Measurements from ENCODE around the gene LAGE3. TPM values are rescaled to one million over a fixed set of nuclear protein-coding genes. Genes with fewer than 3 reads are reported as not detected.

The LAGE3 gene
- total and polyA plus RNA-seq, 10 of the 15 experiments (the other 5 are each of a cell fraction or from before 2014, with no cell fraction given) = 5.3 to 63.7 (median 19.7) TPM

DNA sequence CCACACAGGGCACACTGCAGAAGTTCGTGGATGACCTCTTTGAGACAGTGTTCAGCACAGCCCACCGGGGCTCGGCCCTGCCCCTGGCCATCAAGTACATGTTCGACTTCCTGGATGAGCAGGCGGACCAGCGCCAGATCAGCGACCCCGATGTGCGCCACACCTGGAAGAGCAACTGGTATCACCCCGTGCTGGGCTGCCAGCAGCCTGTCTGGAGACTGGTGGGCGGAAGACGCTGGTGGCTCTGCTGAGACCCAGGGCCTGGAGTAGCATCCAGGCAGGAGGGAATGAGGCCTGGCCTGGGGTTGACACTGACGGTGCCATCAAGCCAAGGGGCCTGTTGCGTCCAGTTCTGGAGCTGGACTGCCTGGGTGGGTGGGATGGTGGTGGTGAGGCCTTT, 8.6 kb downstream of the LAGE3 start:
- in situ Hi-C loops (cut with MboI) (no loop called here), intact Hi-C loops (cut with micrococcal nuclease; ENCODE audit: unreplicated experiment) (no loop called here)
- POLR2A ChIA-PET = interaction anchor here (0.5 kb wide), 1 partner anchor 18 kb away, joined by 4 read pairs; no protein-coding TSS in a partner anchor
- H3K27me3 ChIP-seq (replicated peaks in 1 of 2; ENCODE audit: control insufficient read depth in 2 of 2, insufficient read depth in 2 of 2, low read length in 1 of 2) = no peaks in the 10 kb centered on the region
- DNase-seq (ENCODE audit: low read depth, low spot score) (no peak), ATAC-seq (no peak), FAIRE-seq (no peak)
- SMC1A ChIA-PET (ENCODE audit: uncharacterized antibody, unreplicated experiment) = no interaction called here
- BruUV-seq (replicated peaks) = no TSS peak
- no peak overlapping the region for H3K4me2 ChIP-seq (ENCODE audit: control insufficient read depth, insufficient read depth)
- H3K79me2 ChIP-seq (ENCODE audit: control insufficient read depth, insufficient read depth, low read length) = no peaks in the 10 kb centered on the region
- H3K9ac ChIP-seq (ENCODE audit: control insufficient read depth, insufficient read depth, low read length) = no peak overlapping the region
- no peaks in the 10 kb centered on the region for H3K4me1 ChIP-seq (ENCODE audit: control insufficient read depth, insufficient read depth, low read length)
- no peak overlapping the region for H3K4me3 ChIP-seq
- WGBS (ENCODE audit: insufficient coverage, insufficient replicate concordance, low lambda C conversion rate, missing lambda C conversion rate) = 78% methylated on average over 14 of the region's 14 CpGs
- H3K27ac ChIP-seq (ENCODE audit: control insufficient read depth, insufficient read depth) = no peak overlapping the region
- no peaks in the 10 kb centered on the region; the same call in 2 of the 3 replicates for H3K9me3 ChIP-seq (replicated peaks; ENCODE audit: control insufficient read depth, insufficient read depth, low read length)
- no peaks in the 10 kb centered on the region for H4K20me1 ChIP-seq (ENCODE audit: control insufficient read depth, insufficient read depth)
- TF ChIP-seq NFIC (IDR thresholded peaks at IDR 0.05; ENCODE audit: low read depth, low read length) = no peak
- no peak overlapping the region for H2AFZ ChIP-seq (ENCODE audit: control insufficient read depth, low read depth, low read length)
- peaks cover 0 to 2% of the 10 kb centered on the region in 2 experiments; a peak in 3 of 4 replicates for H3K36me3 ChIP-seq (ENCODE audit: control insufficient read depth in 2 of 2, insufficient read depth in 2 of 2, low read length in 1 of 2)
- RAD21 ChIA-PET (ENCODE audit: unreplicated experiment) = no interaction called here
- CTCF ChIA-PET = no interaction called here

DNA sequence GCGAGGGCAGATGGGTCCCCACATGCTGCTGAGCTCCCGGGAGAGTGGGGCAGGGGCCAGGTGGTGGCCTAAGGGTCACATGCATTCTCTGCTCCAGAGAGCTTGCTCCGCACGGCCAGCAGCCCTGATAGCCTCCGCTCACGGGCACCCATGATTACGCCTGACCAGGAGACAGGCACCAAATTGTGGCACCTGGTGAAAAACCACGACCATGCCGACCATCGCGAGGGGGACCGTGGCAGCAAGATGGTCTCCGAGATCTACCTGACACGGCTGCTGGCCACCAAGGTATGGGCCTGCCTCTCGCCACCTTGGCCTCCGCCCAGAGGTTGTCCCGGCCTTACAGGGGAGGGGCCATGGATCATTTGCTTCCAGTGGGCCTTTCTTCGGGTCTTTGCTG, 9.2 kb downstream of the LAGE3 start:
- H3K79me2 ChIP-seq (ENCODE audit: control insufficient read depth, insufficient read depth, low read length) = no peaks in the 10 kb centered on the region
- DNase-seq (ENCODE audit: low read depth, low spot score) = no peak
- H3K27me3 ChIP-seq (replicated peaks in 1 of 2; ENCODE audit: control insufficient read depth in 2 of 2, insufficient read depth in 2 of 2, low read length in 1 of 2) = no peaks in the 10 kb centered on the region
- FAIRE-seq = no peak
- BruUV-seq (replicated peaks) = no TSS peak
- in situ Hi-C loops (cut with MboI) (no loop called here), intact Hi-C loops (cut with micrococcal nuclease; ENCODE audit: unreplicated experiment) (no loop called here)
- no peak overlapping the region for H3K4me3 ChIP-seq
- ChIA-PET CTCF (interaction anchor here (0.7 kb wide), 1 partner anchor 949 kb away, joined by 4 read pairs; no protein-coding TSS in a partner anchor), RAD21 (ENCODE audit: unreplicated experiment) (no interaction called here), SMC1A (ENCODE audit: uncharacterized antibody, unreplicated experiment) (no interaction called here), POLR2A (interaction anchor here (0.5 kb wide), 1 partner anchor 18 kb away, joined by 4 read pairs; no protein-coding TSS in a partner anchor)
- peaks cover 0 to 2% of the 10 kb centered on the region in 2 experiments; a peak in 3 of 4 replicates for H3K36me3 ChIP-seq (ENCODE audit: control insufficient read depth in 2 of 2, insufficient read depth in 2 of 2, low read length in 1 of 2)
- H4K20me1 ChIP-seq (ENCODE audit: control insufficient read depth, insufficient read depth) = no peaks in the 10 kb centered on the region
- no peaks in the 10 kb centered on the region for H3K4me1 ChIP-seq (ENCODE audit: control insufficient read depth, insufficient read depth, low read length)
- no peak overlapping the region for H3K9ac ChIP-seq (ENCODE audit: control insufficient read depth, insufficient read depth, low read length)
- WGBS (ENCODE audit: insufficient coverage, insufficient replicate concordance, low lambda C conversion rate, missing lambda C conversion rate) = 84% methylated on average over 18 of the region's 18 CpGs
- no peaks in the 10 kb centered on the region; the same call in 2 of the 3 replicates for H3K9me3 ChIP-seq (replicated peaks; ENCODE audit: control insufficient read depth, insufficient read depth, low read length)
- no peak overlapping the region for H2AFZ ChIP-seq (ENCODE audit: control insufficient read depth, low read depth, low read length)
- ATAC-seq = no peak
- no peak overlapping the region for H3K27ac ChIP-seq (ENCODE audit: control insufficient read depth, insufficient read depth)
- TF ChIP-seq ZNF24 (IDR thresholded peaks at IDR 0.05) (no peak), MTA2 (IDR thresholded peaks at IDR 0.05; ENCODE audit: low read depth) (no peak), SUPT20H (IDR thresholded peaks at IDR 0.05; ENCODE audit: borderline replicate concordance, control insufficient read depth, low read depth, low read length) (no peak), DPF2 (IDR thresholded peaks at IDR 0.05) (no peak), FOXM1 (IDR thresholded peaks at IDR 0.05; ENCODE audit: low read depth, low read length) (no peak), PAX8 (IDR thresholded peaks at IDR 0.05) (no peak)
- no peak overlapping the region for H3K4me2 ChIP-seq (ENCODE audit: control insufficient read depth, insufficient read depth)

Data from GM12878 (cell line).